HCT116 (cell line): ENCODE measurements around the gene ASB10. TPM values are rescaled to one million over a fixed set of nuclear protein-coding genes. Genes with fewer than 3 reads are reported as not detected.

ENCODE experiments used
- ATAC-seq: fragments of 200-7000 bp; cut with Tn5 transposase; 2 replicates; pipeline ENCODE4 v1.9.1; 2020; ENCODE audit warnings: mild to moderate bottlenecking, moderate library complexity
- BruUV-seq: library from RNA; stranded (reverse); fragments of 400-500 nt; replicated peaks from 2 replicates; lab custom pipeline; 2021; lab: Mats Ljungman, UMichigan
- CTCF ChIA-PET: fragments of 300-600 bp; sonication (Branson Sonifier 250); formaldehyde crosslinking; loops from one replicate; lab custom pipeline; 2021; ENCODE audit warnings: antibody characterized with exemption; lab: Charles Lee
- POLR2A ChIA-PET: fragments of 300-600, 350-600 bp; sonication (Branson Sonifier 250); formaldehyde crosslinking; loops from one replicate; lab custom pipeline; 2021; ENCODE audit warnings: antibody characterized with exemption; lab: Charles Lee
- RAD21 ChIA-PET, 2 experiments: fragments of 300-600 bp; sonication (Branson Sonifier 250); formaldehyde crosslinking; loops; one replicate each; lab custom pipeline; 2023; ENCODE audit warnings: low total read pairs in 2 of 2; ENCODE audit not compliant: uncharacterized antibody in 2 of 2, unreplicated experiment in 2 of 2, low non-redundant PET in 1 of 2; lab: Charles Lee
- DNase-seq: peaks from one replicate; pipeline ENCODE4 v3.0.0-alpha.2; 2010; ENCODE audit warnings: low read depth, low spot score
- H2AFZ ChIP-seq: fragments of 200-600 bp; shearing (Covaris generic), sonication (generic); 2 replicates; pipeline ENCODE4 v1.6.1; 2017; ENCODE audit warnings: low read depth, mixed run types, mixed read lengths, antibody characterized with exemption, low read length; ENCODE audit not compliant: poor library complexity, severe bottlenecking
- H3K27ac ChIP-seq: 2 replicates; pipeline ENCODE4 v1.5.1; 2012; ENCODE audit warnings: low read depth, low read length
- H3K27me3 ChIP-seq: fragments of 200-600 bp; sonication (generic); 2 replicates; pipeline ENCODE4 v1.6.1; 2016; ENCODE audit warnings: mixed run types, low read length, mixed read lengths; ENCODE audit not compliant: insufficient read depth
- H3K36me3 ChIP-seq, 2 experiments: fragments of 200-500 bp in 1 of 2; fragments of 200-600 bp in 1 of 2; sonication (Bioruptor generic) in 1 of 2; sonication (generic) in 1 of 2; 2 replicates each; pipeline versions ENCODE4 v1.5.1 to v1.6.1; 2014 to 2016; ENCODE audit warnings: low read length in 2 of 2, inconsistent platforms in 1 of 2, mixed read lengths in 1 of 2, mixed run types in 1 of 2; ENCODE audit not compliant: insufficient read depth in 2 of 2, control insufficient read depth in 1 of 2
- H3K4me1 ChIP-seq, 2 experiments: fragments of 200-600 bp in 1 of 2; sonication (generic) in 1 of 2; 2 replicates each; pipeline versions ENCODE4 v1.5.1 to v1.6.1; 2012 to 2017; ENCODE audit warnings: low read length in 2 of 2, inconsistent platforms in 1 of 2, mild to moderate bottlenecking in 1 of 2, mixed read lengths in 1 of 2, mixed run types in 1 of 2, moderate library complexity in 1 of 2; ENCODE audit not compliant: insufficient read depth in 2 of 2, control insufficient read depth in 1 of 2
- H3K4me2 ChIP-seq: fragments of 200-600 bp; sonication (generic); 2 replicates; pipeline ENCODE4 v1.6.1; 2017; ENCODE audit warnings: mixed run types, low read length, mixed read lengths
- H3K4me3 ChIP-seq, 2 experiments: fragments of 200-600 bp in 1 of 2; sonication (generic) in 1 of 2; replicated peaks in 1 of 2; 2 replicates each; pipeline ENCODE4 v1.5.1; 2011 to 2016; ENCODE audit warnings: low read length in 2 of 2, control low read depth in 1 of 2, low read depth in 1 of 2, mild to moderate bottlenecking in 1 of 2, mixed read lengths in 1 of 2, mixed run types in 1 of 2
- H3K79me2 ChIP-seq: fragments of 200-600 bp; sonication (generic); 2 replicates; pipeline ENCODE4 v1.6.1; 2017; ENCODE audit warnings: mild to moderate bottlenecking, mixed run types, low read length, moderate library complexity, mixed read lengths; ENCODE audit not compliant: insufficient read depth
- H3K9ac ChIP-seq: fragments of 200-600 bp; sonication (generic); 2 replicates; pipeline ENCODE4 v1.6.1; 2016; ENCODE audit warnings: low read length, mixed read lengths
- H3K9me2 ChIP-seq: fragments of 200-600 bp; sonication (generic), shearing (Covaris generic); 2 replicates; pipeline ENCODE4 v1.6.1; 2017; ENCODE audit warnings: mixed run types, mild to moderate bottlenecking, moderate library complexity; ENCODE audit not compliant: insufficient read depth
- H3K9me3 ChIP-seq, 2 experiments: fragments of 200-500 bp in 1 of 2; fragments of 200-600 bp in 1 of 2; sonication (Bioruptor generic) in 1 of 2; sonication (generic) in 1 of 2; 2 replicates each; pipeline ENCODE4 v1.6.1; 2014 to 2017; ENCODE audit warnings: low read length in 2 of 2, mixed read lengths in 2 of 2, inconsistent platforms in 1 of 2, low read depth in 1 of 2, mild to moderate bottlenecking in 1 of 2, mixed run types in 1 of 2, moderate library complexity in 1 of 2; ENCODE audit not compliant: control insufficient read depth in 1 of 2, insufficient read depth in 1 of 2
- H4K20me1 ChIP-seq: fragments of 200-600 bp; sonication (generic), shearing (Covaris generic); 2 replicates; pipeline ENCODE4 v1.6.1; 2017; ENCODE audit warnings: mixed run types, mild to moderate bottlenecking, moderate library complexity; ENCODE audit not compliant: insufficient read depth
- CBX3 ChIP-seq: IDR thresholded peaks from 2 replicates; pipeline ENCODE4 v1.6.1; 2012; ENCODE audit warnings: low read depth
- CEBPB ChIP-seq: IDR thresholded peaks from 2 replicates; pipeline ENCODE4 v1.6.1; 2012; ENCODE audit warnings: low read depth
- EGR1 ChIP-seq: IDR thresholded peaks from 2 replicates; pipeline ENCODE4 v1.6.1; 2012; ENCODE audit warnings: low read depth
- ELF1 ChIP-seq: IDR thresholded peaks from 2 replicates; pipeline ENCODE4 v1.6.1; 2012; ENCODE audit warnings: low read depth, borderline replicate concordance
- EZH2 ChIP-seq: fragments of 200-600 bp; sonication (generic); IDR thresholded peaks from 2 replicates; pipeline ENCODE4 v1.6.1; 2017; ENCODE audit warnings: antibody characterized with exemption, mixed run types
- EZH2phosphoT487 ChIP-seq: fragments of 200-600 bp; IDR thresholded peaks from 2 replicates; pipeline ENCODE4 v1.6.1; 2018; ENCODE audit warnings: antibody characterized with exemption, borderline replicate concordance
- FOSL1 ChIP-seq: IDR thresholded peaks from 2 replicates; pipeline ENCODE4 v1.6.1; 2012; ENCODE audit warnings: low read depth
- JUND ChIP-seq: IDR thresholded peaks from 2 replicates; pipeline ENCODE4 v1.6.1; 2012
- MAX ChIP-seq: IDR thresholded peaks from 2 replicates; pipeline ENCODE4 v1.6.1; 2012
- POLR2A ChIP-seq: IDR thresholded peaks from 2 replicates; pipeline ENCODE4 v1.7.0; 2011; ENCODE audit warnings: borderline replicate concordance; ENCODE audit not compliant: insufficient read depth, insufficient read length; ENCODE audit errors: extremely low read depth
- POLR2AphosphoS5 ChIP-seq: IDR thresholded peaks from 2 replicates; pipeline ENCODE4 v1.6.1; 2011; ENCODE audit warnings: mild to moderate bottlenecking, low read depth, low read length, moderate library complexity
- SIN3A ChIP-seq: IDR thresholded peaks from 2 replicates; pipeline ENCODE4 v1.6.1; 2012; ENCODE audit warnings: low read depth
- SRF ChIP-seq: IDR thresholded peaks from 2 replicates; pipeline ENCODE4 v1.6.1; 2012; ENCODE audit warnings: low read depth
- TCF7L2 ChIP-seq: IDR thresholded peaks from 2 replicates; pipeline ENCODE4 v1.7.0; 2011; ENCODE audit warnings: borderline replicate concordance, inconsistent platforms; ENCODE audit not compliant: insufficient read depth, insufficient read length; ENCODE audit errors: extremely low read depth
- YY1 ChIP-seq: IDR thresholded peaks from 2 replicates; pipeline ENCODE4 v1.6.1; 2011; ENCODE audit warnings: low read length, low read depth, moderate library complexity, mild to moderate bottlenecking; ENCODE audit not compliant: insufficient replicate concordance; ENCODE audit errors: extremely low read depth
- ZNF274 ChIP-seq: fragments of 200-500 bp; sonication (Bioruptor generic); IDR thresholded peaks from 2 replicates; pipeline ENCODE4 v1.6.1; 2014; ENCODE audit warnings: mild to moderate bottlenecking, low read depth, low read length, inconsistent platforms
- intact Hi-C: fragments of 100-400 bp; cut with micrococcal nuclease; formaldehyde crosslinking; loops from 2 replicates; pipeline ENCODE4 v1.10.0; 2022
- total RNA-seq: library from RNA; stranded (reverse); gene quantifications from one replicate; pipeline ENCODE4 v1.2.1, GENCODE V29; 2021; ENCODE audit not compliant: unreplicated experiment
- TF ChIP-seq, protein P1 (sequence below): IDR thresholded peaks from 2 replicates; pipeline ENCODE4 v1.6.1; 2011; ENCODE audit warnings: mild to moderate bottlenecking, low read length, moderate library complexity; ENCODE audit not compliant: insufficient replicate concordance; ENCODE audit errors: extremely low read depth
- TF ChIP-seq, protein P2 (sequence below), 3 experiments: fragments of 200-600 bp in 1 of 3; sonication (generic) in 1 of 3; IDR thresholded peaks in 2 of 3; conservative IDR thresholded peaks in 1 of 3; 2 replicates each; pipeline ENCODE4 v1.5.1; 2012 to 2017; ENCODE audit warnings: low read depth in 2 of 3, low read length in 2 of 3, antibody characterized with exemption in 1 of 3, borderline replicate concordance in 1 of 3, control low read depth in 1 of 3, mild to moderate bottlenecking in 1 of 3, mixed read lengths in 1 of 3, mixed run types in 1 of 3, moderate library complexity in 1 of 3; ENCODE audit not compliant: insufficient read depth in 1 of 3
- TF ChIP-seq, protein P3 (sequence below): IDR thresholded peaks from 2 replicates; pipeline ENCODE4 v1.6.1; 2012; ENCODE audit warnings: low read depth

ASB10 gene
- total RNA-seq, 1 experiment from 2014 or later = not detected

- Histone ChIP-seq H3K9ac (no peak overlapping the region), H3K9me2 (no peaks in the 10 kb centered on the region), H3K27ac (no peak overlapping the region), H3K4me3 (no peak overlapping the region), H4K20me1 (no peaks in the 10 kb centered on the region), H3K4me2 (no peak overlapping the region), H3K36me3 (peaks cover 0 to 24% of the 10 kb centered on the region in 2 experiments; a peak in 3 of 4 replicates), H2AFZ (no peak overlapping the region), H3K9me3 (no peaks in the 10 kb centered on the region), H3K27me3 (no peaks in the 10 kb centered on the region), H3K79me2 (no peaks in the 10 kb centered on the region), H3K4me1 (no peaks in the 10 kb centered on the region)
- BruUV-seq = no TSS peak
- ATAC-seq = no peak
- no peak for DNase-seq
- intact Hi-C loops = no loop called here
- CTCF ChIA-PET = no interaction called here
- TF ChIP-seq SIN3A (no peak), ZNF274 (no peak), TCF7L2 (no peak), CBX3 (no peak), JUND (no peak), SRF (no peak), CEBPB (no peak), YY1 (no peak), EZH2 (no peak), POLR2AphosphoS5 (no peak), FOSL1 (no peak), EZH2phosphoT487 (no peak), MAX (no peak), ELF1 (no peak), EGR1 (no peak), POLR2A (no peak)
- TF ChIP-seq, protein P1, sequence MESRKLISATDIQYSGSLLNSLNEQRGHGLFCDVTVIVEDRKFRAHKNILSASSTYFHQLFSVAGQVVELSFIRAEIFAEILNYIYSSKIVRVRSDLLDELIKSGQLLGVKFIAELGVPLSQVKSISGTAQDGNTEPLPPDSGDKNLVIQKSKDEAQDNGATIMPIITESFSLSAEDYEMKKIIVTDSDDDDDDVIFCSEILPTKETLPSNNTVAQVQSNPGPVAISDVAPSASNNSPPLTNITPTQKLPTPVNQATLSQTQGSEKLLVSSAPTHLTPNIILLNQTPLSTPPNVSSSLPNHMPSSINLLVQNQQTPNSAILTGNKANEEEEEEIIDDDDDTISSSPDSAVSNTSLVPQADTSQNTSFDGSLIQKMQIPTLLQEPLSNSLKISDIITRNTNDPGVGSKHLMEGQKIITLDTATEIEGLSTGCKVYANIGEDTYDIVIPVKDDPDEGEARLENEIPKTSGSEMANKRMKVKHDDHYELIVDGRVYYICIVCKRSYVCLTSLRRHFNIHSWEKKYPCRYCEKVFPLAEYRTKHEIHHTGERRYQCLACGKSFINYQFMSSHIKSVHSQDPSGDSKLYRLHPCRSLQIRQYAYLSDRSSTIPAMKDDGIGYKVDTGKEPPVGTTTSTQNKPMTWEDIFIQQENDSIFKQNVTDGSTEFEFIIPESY = no peak
- TF ChIP-seq, protein P2, sequence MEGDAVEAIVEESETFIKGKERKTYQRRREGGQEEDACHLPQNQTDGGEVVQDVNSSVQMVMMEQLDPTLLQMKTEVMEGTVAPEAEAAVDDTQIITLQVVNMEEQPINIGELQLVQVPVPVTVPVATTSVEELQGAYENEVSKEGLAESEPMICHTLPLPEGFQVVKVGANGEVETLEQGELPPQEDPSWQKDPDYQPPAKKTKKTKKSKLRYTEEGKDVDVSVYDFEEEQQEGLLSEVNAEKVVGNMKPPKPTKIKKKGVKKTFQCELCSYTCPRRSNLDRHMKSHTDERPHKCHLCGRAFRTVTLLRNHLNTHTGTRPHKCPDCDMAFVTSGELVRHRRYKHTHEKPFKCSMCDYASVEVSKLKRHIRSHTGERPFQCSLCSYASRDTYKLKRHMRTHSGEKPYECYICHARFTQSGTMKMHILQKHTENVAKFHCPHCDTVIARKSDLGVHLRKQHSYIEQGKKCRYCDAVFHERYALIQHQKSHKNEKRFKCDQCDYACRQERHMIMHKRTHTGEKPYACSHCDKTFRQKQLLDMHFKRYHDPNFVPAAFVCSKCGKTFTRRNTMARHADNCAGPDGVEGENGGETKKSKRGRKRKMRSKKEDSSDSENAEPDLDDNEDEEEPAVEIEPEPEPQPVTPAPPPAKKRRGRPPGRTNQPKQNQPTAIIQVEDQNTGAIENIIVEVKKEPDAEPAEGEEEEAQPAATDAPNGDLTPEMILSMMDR (IDR thresholded peaks at IDR 0.05 in 2 of 3, conservative IDR thresholded peaks at IDR 0.05 in 1 of 3; ENCODE audit: borderline replicate concordance in 1 of 3, insufficient read depth in 1 of 3, low read depth in 2 of 3, low read length in 2 of 3) = no peak
- TF ChIP-seq, protein P3, sequence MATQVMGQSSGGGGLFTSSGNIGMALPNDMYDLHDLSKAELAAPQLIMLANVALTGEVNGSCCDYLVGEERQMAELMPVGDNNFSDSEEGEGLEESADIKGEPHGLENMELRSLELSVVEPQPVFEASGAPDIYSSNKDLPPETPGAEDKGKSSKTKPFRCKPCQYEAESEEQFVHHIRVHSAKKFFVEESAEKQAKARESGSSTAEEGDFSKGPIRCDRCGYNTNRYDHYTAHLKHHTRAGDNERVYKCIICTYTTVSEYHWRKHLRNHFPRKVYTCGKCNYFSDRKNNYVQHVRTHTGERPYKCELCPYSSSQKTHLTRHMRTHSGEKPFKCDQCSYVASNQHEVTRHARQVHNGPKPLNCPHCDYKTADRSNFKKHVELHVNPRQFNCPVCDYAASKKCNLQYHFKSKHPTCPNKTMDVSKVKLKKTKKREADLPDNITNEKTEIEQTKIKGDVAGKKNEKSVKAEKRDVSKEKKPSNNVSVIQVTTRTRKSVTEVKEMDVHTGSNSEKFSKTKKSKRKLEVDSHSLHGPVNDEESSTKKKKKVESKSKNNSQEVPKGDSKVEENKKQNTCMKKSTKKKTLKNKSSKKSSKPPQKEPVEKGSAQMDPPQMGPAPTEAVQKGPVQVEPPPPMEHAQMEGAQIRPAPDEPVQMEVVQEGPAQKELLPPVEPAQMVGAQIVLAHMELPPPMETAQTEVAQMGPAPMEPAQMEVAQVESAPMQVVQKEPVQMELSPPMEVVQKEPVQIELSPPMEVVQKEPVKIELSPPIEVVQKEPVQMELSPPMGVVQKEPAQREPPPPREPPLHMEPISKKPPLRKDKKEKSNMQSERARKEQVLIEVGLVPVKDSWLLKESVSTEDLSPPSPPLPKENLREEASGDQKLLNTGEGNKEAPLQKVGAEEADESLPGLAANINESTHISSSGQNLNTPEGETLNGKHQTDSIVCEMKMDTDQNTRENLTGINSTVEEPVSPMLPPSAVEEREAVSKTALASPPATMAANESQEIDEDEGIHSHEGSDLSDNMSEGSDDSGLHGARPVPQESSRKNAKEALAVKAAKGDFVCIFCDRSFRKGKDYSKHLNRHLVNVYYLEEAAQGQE = no peak
- RAD21 ChIA-PET = no interaction called here
- POLR2A ChIA-PET = no interaction called here
These were observed 53.6 kb downstream of the ASB10 start for GRCh38 chr7:151133266-151133985.
